HepG2 (cell line): ENCODE results near the gene FAM32A. TPM values are rescaled to one million over a fixed set of nuclear protein-coding genes. Genes with fewer than 3 reads are reported as not detected.

ENCODE experiments used
- BCL6 ChIP-seq: IDR thresholded peaks from 2 replicates; pipeline ENCODE4 v1.6.1; 2016; ENCODE audit warnings: missing genetic modification reagents, missing compliant biosample characterization
- GABPB1 ChIP-seq: IDR thresholded peaks from 2 replicates; pipeline ENCODE4 v1.6.1; 2016; ENCODE audit warnings: mild to moderate bottlenecking, missing genetic modification reagents, moderate library complexity, missing compliant biosample characterization
- GPN1 ChIP-seq: sonication (generic); formaldehyde crosslinking; IDR thresholded peaks from 2 replicates; pipeline ENCODE4 v1.5.1; 2020; ENCODE audit warnings: missing genetic modification reagents, borderline replicate concordance
- HDAC6 ChIP-seq: fragments of 200-600 bp; sonication (generic); IDR thresholded peaks from 2 replicates; pipeline ENCODE4 v1.7.0; 2017; ENCODE audit warnings: mild to moderate bottlenecking, antibody characterized with exemption, low read length, low read depth
- MTA3 ChIP-seq: sonication (generic); formaldehyde crosslinking; IDR thresholded peaks from 2 replicates; pipeline ENCODE4 v1.4.0; 2020; ENCODE audit warnings: missing genetic modification reagents
- POLR2G ChIP-seq: fragments of 200-400 bp; formaldehyde crosslinking; IDR thresholded peaks from 2 replicates; pipeline ENCODE4 v1.6.1; 2018; ENCODE audit warnings: mild to moderate bottlenecking, low read depth, low read length, moderate library complexity
- RXRA ChIP-seq: sonication (generic); formaldehyde crosslinking; IDR thresholded peaks from 2 replicates; pipeline ENCODE4 v1.5.1; 2020; ENCODE audit warnings: missing genetic modification reagents
- SP5 ChIP-seq: IDR thresholded peaks from 2 replicates; pipeline ENCODE4 v1.6.1; 2016; ENCODE audit warnings: low read depth, borderline replicate concordance
- ZNF329 ChIP-seq: sonication (generic); formaldehyde crosslinking; IDR thresholded peaks from 2 replicates; pipeline ENCODE4 v1.9.0; 2021; ENCODE audit warnings: low read depth, mild to moderate bottlenecking, missing genetic modification reagents
- ZNF34 ChIP-seq: sonication (generic); formaldehyde crosslinking; IDR thresholded peaks from 2 replicates; pipeline ENCODE4 v1.4.0; 2020; ENCODE audit warnings: mild to moderate bottlenecking, missing genetic modification reagents, borderline replicate concordance
- ZNF430 ChIP-seq: sonication (generic); formaldehyde crosslinking; IDR thresholded peaks from 2 replicates; pipeline ENCODE4 v1.9.0; 2021; ENCODE audit warnings: mild to moderate bottlenecking, missing genetic modification reagents
- ZNF510 ChIP-seq: sonication (generic); formaldehyde crosslinking; IDR thresholded peaks from 2 replicates; pipeline ENCODE4 v1.4.0; 2020; ENCODE audit warnings: low read depth, mild to moderate bottlenecking, missing genetic modification reagents
- ZNF616 ChIP-seq: sonication (generic); formaldehyde crosslinking; IDR thresholded peaks from 2 replicates; pipeline ENCODE4 v1.5.0; 2020; ENCODE audit warnings: low read depth, mild to moderate bottlenecking, missing genetic modification reagents
- ZNF644 ChIP-seq: IDR thresholded peaks from 2 replicates; pipeline ENCODE4 v1.6.1; 2016; ENCODE audit warnings: low read depth
- polyA plus RNA-seq, 8 experiments: library from polyadenylated mRNA; depleted of rRNA in 3 of 8; stranded (reverse) in 7 of 8; unstranded in 1 of 8; fragments of >200 nt; fragmentation: Illumina TruSeq in 4 of 8; extraction: Trizol in 4 of 8; gene quantifications; 2 replicates each; pipeline versions ENCODE4 v1.2.1 to v1.2.3, GENCODE V29; 2011 to 2016; ENCODE audit warnings: low read depth in 4 of 8, missing spikeins in 1 of 8, mixed read lengths in 1 of 8; ENCODE audit not compliant: insufficient read depth in 1 of 8
- total RNA-seq, 5 experiments: library from RNA; depleted of rRNA; stranded (reverse); fragments of >200 nt; fragmentation: Illumina TruSeq; extraction: Trizol; gene quantifications; 2 replicates each; pipeline ENCODE4 v1.2.3, GENCODE V29; 2016; ENCODE audit warnings: low read depth in 1 of 5
- TF ChIP-seq, protein P1 (sequence below): sonication (generic); formaldehyde crosslinking; IDR thresholded peaks from 2 replicates; pipeline ENCODE4 v1.5.1; 2020; ENCODE audit warnings: missing genetic modification reagents, mild to moderate bottlenecking, borderline replicate concordance
- TF ChIP-seq, protein P2 (sequence below): IDR thresholded peaks from 2 replicates; pipeline ENCODE4 v1.6.1; 2016; ENCODE audit warnings: mild to moderate bottlenecking, missing biosample characterization, missing genetic modification reagents
- TF ChIP-seq, protein P3 (sequence below): sonication (generic); formaldehyde crosslinking; IDR thresholded peaks from 2 replicates; pipeline ENCODE4 v1.5.1; 2020; ENCODE audit warnings: missing genetic modification reagents, mild to moderate bottlenecking, borderline replicate concordance
- TF ChIP-seq, protein P4 (sequence below): sonication (generic); formaldehyde crosslinking; IDR thresholded peaks from 2 replicates; pipeline ENCODE4 v1.8.1; 2023; ENCODE audit warnings: missing genetic modification reagents, inconsistent platforms, borderline replicate concordance
- TF ChIP-seq, protein P5 (sequence below): sonication (generic); formaldehyde crosslinking; IDR thresholded peaks from 2 replicates; pipeline ENCODE4 v1.4.0; 2020; ENCODE audit warnings: missing genetic modification reagents

The FAM32A gene
- total and polyA plus RNA-seq, 2 of the 13 experiments (the other 11 are each of a cell fraction or from before 2014, with no cell fraction given): 85.8 to 86.2 TPM

DNA sequence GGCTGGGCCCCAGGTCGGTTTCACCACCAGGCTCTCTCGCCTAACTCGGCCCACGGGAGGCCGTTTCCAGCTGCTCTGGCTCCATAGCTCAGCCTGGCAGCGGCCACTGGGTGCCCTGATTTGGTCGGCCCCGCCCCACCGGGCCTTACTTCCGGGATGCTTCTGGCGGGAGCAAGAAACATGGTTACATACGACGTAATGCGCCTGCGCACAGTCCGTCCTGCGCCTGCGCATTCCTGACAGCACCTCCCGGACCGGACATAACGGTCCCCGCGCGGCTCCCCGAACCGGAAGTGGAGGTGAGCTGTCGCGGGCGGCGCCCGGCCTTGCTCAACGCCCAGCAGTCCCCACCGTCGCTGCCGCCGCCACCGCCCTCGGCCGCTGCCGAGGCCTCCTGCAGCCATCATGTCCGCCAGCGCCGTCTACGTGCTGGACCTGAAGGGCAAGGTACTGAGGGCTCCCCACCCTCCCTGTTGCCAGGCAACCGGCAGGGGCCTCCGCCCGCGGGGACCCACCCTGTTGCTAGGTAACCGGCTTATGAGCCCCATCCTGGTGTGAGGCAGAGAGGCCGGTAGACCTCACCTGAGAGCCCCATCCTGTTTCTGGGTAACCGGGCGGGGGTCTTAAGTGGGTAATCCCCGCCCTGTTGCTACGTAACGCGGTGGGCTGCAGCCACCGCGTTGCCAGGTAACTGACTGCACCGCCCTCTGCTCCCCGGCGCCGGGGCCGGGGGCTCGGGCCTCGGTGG lies 12.6 kb downstream of the FAM32A start, which contains the start of gene AP1M1 (continued):
- TF ChIP-seq, protein P1, sequence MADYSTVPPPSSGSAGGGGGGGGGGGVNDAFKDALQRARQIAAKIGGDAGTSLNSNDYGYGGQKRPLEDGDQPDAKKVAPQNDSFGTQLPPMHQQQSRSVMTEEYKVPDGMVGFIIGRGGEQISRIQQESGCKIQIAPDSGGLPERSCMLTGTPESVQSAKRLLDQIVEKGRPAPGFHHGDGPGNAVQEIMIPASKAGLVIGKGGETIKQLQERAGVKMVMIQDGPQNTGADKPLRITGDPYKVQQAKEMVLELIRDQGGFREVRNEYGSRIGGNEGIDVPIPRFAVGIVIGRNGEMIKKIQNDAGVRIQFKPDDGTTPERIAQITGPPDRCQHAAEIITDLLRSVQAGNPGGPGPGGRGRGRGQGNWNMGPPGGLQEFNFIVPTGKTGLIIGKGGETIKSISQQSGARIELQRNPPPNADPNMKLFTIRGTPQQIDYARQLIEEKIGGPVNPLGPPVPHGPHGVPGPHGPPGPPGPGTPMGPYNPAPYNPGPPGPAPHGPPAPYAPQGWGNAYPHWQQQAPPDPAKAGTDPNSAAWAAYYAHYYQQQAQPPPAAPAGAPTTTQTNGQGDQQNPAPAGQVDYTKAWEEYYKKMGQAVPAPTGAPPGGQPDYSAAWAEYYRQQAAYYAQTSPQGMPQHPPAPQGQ (CRISPR knock-in tag): 0 out of 2 replicates have a peak, but pooled peaks have one; percentile 37
- TF ChIP-seq ZNF510 (CRISPR knock-in tag): 0 out of 2 replicates have a peak, but pooled peaks have one; percentile 69
- peak; percentile 20; the same call in 1 of the 2 replicates for TF ChIP-seq ZNF430 (CRISPR knock-in tag)
- TF ChIP-seq, protein P2, sequence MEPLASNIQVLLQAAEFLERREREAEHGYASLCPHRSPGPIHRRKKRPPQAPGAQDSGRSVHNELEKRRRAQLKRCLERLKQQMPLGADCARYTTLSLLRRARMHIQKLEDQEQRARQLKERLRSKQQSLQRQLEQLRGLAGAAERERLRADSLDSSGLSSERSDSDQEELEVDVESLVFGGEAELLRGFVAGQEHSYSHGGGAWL: peak; percentile 58; the same call in 1 of the 2 replicates
- TF ChIP-seq POLR2G: peak; percentile 88
- TF ChIP-seq, protein P3, sequence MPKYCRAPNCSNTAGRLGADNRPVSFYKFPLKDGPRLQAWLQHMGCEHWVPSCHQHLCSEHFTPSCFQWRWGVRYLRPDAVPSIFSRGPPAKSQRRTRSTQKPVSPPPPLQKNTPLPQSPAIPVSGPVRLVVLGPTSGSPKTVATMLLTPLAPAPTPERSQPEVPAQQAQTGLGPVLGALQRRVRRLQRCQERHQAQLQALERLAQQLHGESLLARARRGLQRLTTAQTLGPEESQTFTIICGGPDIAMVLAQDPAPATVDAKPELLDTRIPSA: no peak
- TF ChIP-seq ZNF644 (CRISPR knock-in tag): no peak
- TF ChIP-seq BCL6: peak; percentile 35; the same call in 1 of the 2 replicates
- peak; percentile 70; the same call in 1 of the 2 replicates for TF ChIP-seq RXRA (CRISPR knock-in tag)
- 0 out of 2 replicates have a peak, but pooled peaks have one; percentile 77 for TF ChIP-seq GPN1
- no peak for TF ChIP-seq ZNF329
- TF ChIP-seq GABPB1 (CRISPR knock-in tag): peak; percentile 97
- no peak for TF ChIP-seq ZNF34 (CRISPR knock-in tag)
- no peak for TF ChIP-seq HDAC6
- no peak for TF ChIP-seq ZNF616 (CRISPR knock-in tag)
- TF ChIP-seq, protein P4, sequence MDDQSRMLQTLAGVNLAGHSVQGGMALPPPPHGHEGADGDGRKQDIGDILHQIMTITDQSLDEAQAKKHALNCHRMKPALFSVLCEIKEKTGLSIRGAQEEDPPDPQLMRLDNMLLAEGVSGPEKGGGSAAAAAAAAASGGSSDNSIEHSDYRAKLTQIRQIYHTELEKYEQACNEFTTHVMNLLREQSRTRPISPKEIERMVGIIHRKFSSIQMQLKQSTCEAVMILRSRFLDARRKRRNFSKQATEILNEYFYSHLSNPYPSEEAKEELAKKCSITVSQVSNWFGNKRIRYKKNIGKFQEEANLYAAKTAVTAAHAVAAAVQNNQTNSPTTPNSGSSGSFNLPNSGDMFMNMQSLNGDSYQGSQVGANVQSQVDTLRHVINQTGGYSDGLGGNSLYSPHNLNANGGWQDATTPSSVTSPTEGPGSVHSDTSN (CRISPR knock-in tag): no peak
- TF ChIP-seq MTA3: no peak
- TF ChIP-seq, protein P5, sequence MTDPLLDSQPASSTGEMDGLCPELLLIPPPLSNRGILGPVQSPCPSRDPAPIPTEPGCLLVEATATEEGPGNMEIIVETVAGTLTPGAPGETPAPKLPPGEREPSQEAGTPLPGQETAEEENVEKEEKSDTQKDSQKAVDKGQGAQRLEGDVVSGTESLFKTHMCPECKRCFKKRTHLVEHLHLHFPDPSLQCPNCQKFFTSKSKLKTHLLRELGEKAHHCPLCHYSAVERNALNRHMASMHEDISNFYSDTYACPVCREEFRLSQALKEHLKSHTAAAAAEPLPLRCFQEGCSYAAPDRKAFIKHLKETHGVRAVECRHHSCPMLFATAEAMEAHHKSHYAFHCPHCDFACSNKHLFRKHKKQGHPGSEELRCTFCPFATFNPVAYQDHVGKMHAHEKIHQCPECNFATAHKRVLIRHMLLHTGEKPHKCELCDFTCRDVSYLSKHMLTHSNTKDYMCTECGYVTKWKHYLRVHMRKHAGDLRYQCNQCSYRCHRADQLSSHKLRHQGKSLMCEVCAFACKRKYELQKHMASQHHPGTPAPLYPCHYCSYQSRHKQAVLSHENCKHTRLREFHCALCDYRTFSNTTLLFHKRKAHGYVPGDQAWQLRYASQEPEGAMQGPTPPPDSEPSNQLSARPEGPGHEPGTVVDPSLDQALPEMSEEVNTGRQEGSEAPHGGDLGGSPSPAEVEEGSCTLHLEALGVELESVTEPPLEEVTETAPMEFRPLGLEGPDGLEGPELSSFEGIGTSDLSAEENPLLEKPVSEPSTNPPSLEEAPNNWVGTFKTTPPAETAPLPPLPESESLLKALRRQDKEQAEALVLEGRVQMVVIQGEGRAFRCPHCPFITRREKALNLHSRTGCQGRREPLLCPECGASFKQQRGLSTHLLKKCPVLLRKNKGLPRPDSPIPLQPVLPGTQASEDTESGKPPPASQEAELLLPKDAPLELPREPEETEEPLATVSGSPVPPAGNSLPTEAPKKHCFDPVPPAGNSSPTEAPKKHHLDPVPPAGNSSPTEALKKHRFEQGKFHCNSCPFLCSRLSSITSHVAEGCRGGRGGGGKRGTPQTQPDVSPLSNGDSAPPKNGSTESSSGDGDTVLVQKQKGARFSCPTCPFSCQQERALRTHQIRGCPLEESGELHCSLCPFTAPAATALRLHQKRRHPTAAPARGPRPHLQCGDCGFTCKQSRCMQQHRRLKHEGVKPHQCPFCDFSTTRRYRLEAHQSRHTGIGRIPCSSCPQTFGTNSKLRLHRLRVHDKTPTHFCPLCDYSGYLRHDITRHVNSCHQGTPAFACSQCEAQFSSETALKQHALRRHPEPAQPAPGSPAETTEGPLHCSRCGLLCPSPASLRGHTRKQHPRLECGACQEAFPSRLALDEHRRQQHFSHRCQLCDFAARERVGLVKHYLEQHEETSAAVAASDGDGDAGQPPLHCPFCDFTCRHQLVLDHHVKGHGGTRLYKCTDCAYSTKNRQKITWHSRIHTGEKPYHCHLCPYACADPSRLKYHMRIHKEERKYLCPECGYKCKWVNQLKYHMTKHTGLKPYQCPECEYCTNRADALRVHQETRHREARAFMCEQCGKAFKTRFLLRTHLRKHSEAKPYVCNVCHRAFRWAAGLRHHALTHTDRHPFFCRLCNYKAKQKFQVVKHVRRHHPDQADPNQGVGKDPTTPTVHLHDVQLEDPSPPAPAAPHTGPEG (CRISPR knock-in tag): 0 out of 2 replicates have a peak, but pooled peaks have one; percentile 32
- no peak; the same call in 1 of the 2 replicates for TF ChIP-seq SP5
